Measurements from ENCODE around the gene REXO1. TPM values are rescaled to one million over a fixed set of nuclear protein-coding genes. Genes with fewer than 3 reads are reported as not detected.
A peak's percentile ranks its signal among the peaks of the same experiment; 100 is the strongest.

The REXO1 gene
- total and polyA plus RNA-seq, 9 of the 15 experiments (the other 6 are each of a cell fraction or from before 2014, with no cell fraction given), result 0.04 to 63.3 (median 15.8) TPM

DNA sequence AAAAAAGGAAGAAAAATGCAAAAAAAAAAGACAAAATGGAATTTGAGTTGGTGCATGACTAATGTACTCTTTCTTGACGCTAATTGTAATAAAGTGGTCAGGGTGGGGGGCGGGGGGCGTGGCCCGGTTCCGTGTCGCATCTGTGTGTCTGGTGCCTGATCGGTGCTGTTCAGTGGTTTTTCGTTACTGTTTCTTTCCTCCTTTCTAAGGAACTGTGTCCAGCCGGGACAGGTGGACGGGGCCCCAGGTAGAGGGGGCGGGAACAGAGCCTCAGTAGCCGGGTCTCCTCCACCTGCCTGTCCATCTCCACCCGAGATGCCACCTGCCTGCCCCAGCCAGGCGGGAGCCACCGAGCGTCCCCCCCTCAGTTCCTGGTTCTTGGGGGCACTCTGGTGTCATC is 68.7 kb downstream of the REXO1 start:
- Histone ChIP-seq H3K4me2 (ENCODE audit: insufficient read depth, low read length) (no peak overlapping the region), H2AFZ (ENCODE audit: low read depth, low read length) (no peak overlapping the region), H3K9ac (ENCODE audit: insufficient read depth in 1 of 2, low read depth in 2 of 2, low read length in 2 of 2) (no peak overlapping the region), H3K27ac (ENCODE audit: extremely low read depth, low read depth, low read length) (no peak overlapping the region), H3K4me3 (no peak overlapping the region), H3K9me3 (replicated peaks; ENCODE audit: control insufficient read depth, insufficient read depth, low read depth, low read length) (peaks cover 2% of the 10 kb centered on the region), H3K79me2 (ENCODE audit: control insufficient read depth, insufficient read depth, low read length) (no peaks in the 10 kb centered on the region), H3K27me3 (ENCODE audit: control insufficient read depth in 2 of 2, insufficient read depth in 2 of 2, low read length in 2 of 2) (peaks cover 0 to 17% of the 10 kb centered on the region in 2 experiments; a peak in 2 of 5 replicates), H3K4me1 (replicated peaks in 1 of 2; ENCODE audit: control insufficient read depth in 2 of 2, insufficient read depth in 2 of 2, low read length in 2 of 2) (peaks cover 0 to 30% of the 10 kb centered on the region in 2 experiments; a peak in 3 of 5 replicates), H4K20me1 (replicated peaks; ENCODE audit: control insufficient read depth, insufficient read depth, low read length) (no peaks in the 10 kb centered on the region), H3K9me1 (ENCODE audit: control insufficient read depth, insufficient read depth, low read length) (no peaks in the 10 kb centered on the region), H3K36me3 (ENCODE audit: control insufficient read depth, insufficient read depth, low read length) (no peaks in the 10 kb centered on the region)
- intact Hi-C loops (cut with micrococcal nuclease) (no loop called here), in situ Hi-C loops (cut with MboI) (no loop called here)
- TF ChIP-seq ZNF79 (CRISPR knock-in tag; IDR thresholded peaks at IDR 0.05; ENCODE audit: low read depth), result no peak
- 0 out of 2 replicates have a peak, but pooled peaks have one; percentile 5 for TF ChIP-seq EGR1 (conservative IDR thresholded peaks at IDR 0.05)
- ChIA-PET CTCF (ENCODE audit: low intra/inter-chr PET ratio) (no interaction called here), POLR2A (no interaction called here)
- 16% methylated on average over 11 of the region's 16 CpGs for WGBS (ENCODE audit: insufficient coverage, low coverage, missing lambda C conversion rate)
- DNase-seq (ENCODE audit: extremely low read depth in 1 of 4, low spot score in 3 of 4) (no peak), FAIRE-seq (no peak), ATAC-seq (no peak)
- BruUV-seq (replicated peaks), result no TSS peak

GRCh38 chr19:1777149-1777548 is 71.1 kb downstream of the REXO1 start:
- H3K4me2 ChIP-seq (ENCODE audit: insufficient read depth, low read length), result no peak overlapping the region
- TF ChIP-seq SMARCC2 (IDR thresholded peaks at IDR 0.05; ENCODE audit: low read depth) (no peak), ZNF76 (CRISPR knock-in tag; IDR thresholded peaks at IDR 0.05; ENCODE audit: borderline replicate concordance) (no peak), MTF1 (CRISPR knock-in tag; IDR thresholded peaks at IDR 0.05; ENCODE audit: borderline replicate concordance) (no peak), PHF8 (IDR thresholded peaks at IDR 0.05; ENCODE audit: borderline replicate concordance, low read length) (no peak), BCOR (IDR thresholded peaks at IDR 0.05) (no peak), BRD9 (IDR thresholded peaks at IDR 0.05; ENCODE audit: low read depth, partially characterized antibody) (no peak), ZNF121 (CRISPR knock-in tag; conservative IDR thresholded peaks at IDR 0.05) (no peak), MYBL2 (IDR thresholded peaks at IDR 0.05; ENCODE audit: low read depth) (no peak), MYBL2 (CRISPR knock-in tag; IDR thresholded peaks at IDR 0.05; ENCODE audit: borderline replicate concordance) (no peak), ZNF23 (CRISPR knock-in tag; IDR thresholded peaks at IDR 0.05) (no peak), DIDO1 (tag; IDR thresholded peaks at IDR 0.05; ENCODE audit: low read depth) (no peak), NR2C2 (CRISPR knock-in tag; IDR thresholded peaks at IDR 0.05) (no peak), NR2C2 (tag; IDR thresholded peaks at IDR 0.05) (no peak), PTBP1 (IDR thresholded peaks at IDR 0.05; ENCODE audit: low read depth, low read length) (no peak), FOXA1 (IDR thresholded peaks at IDR 0.05; ENCODE audit: borderline replicate concordance) (no peak), MYNN (IDR thresholded peaks at IDR 0.05) (no peak), MYNN (CRISPR knock-in tag; IDR thresholded peaks at IDR 0.05) (no peak), HEY1 (CRISPR knock-in tag; IDR thresholded peaks at IDR 0.05; ENCODE audit: borderline replicate concordance) (no peak), ZNF124 (CRISPR knock-in tag; IDR thresholded peaks at IDR 0.05) (no peak)

More at GRCh38 chr19:1777149-1777548, 71.1 kb downstream of the REXO1 start:
- ATAC-seq (no peak), FAIRE-seq (no peak), DNase-seq (ENCODE audit: extremely low read depth in 1 of 4, low spot score in 3 of 4) (no peak)
- no TSS peak for BruUV-seq (replicated peaks)
- Histone ChIP-seq H3K79me2 (ENCODE audit: control insufficient read depth, insufficient read depth, low read length) (no peaks in the 10 kb centered on the region), H2AFZ (ENCODE audit: low read depth, low read length) (no peak overlapping the region), H4K20me1 (replicated peaks; ENCODE audit: control insufficient read depth, insufficient read depth, low read length) (no peaks in the 10 kb centered on the region), H3K27me3 (ENCODE audit: control insufficient read depth in 2 of 2, insufficient read depth in 2 of 2, low read length in 2 of 2) (peaks cover 0 to 19% of the 10 kb centered on the region in 2 experiments; a peak in 1 of 5 replicates), H3K4me3 (no peak overlapping the region), H3K9me1 (ENCODE audit: control insufficient read depth, insufficient read depth, low read length) (no peaks in the 10 kb centered on the region), H3K36me3 (ENCODE audit: control insufficient read depth, insufficient read depth, low read length) (no peaks in the 10 kb centered on the region), H3K4me1 (replicated peaks in 1 of 2; ENCODE audit: control insufficient read depth in 2 of 2, insufficient read depth in 2 of 2, low read length in 2 of 2) (peaks cover 0 to 26% of the 10 kb centered on the region in 2 experiments; a peak in 3 of 5 replicates), H3K9ac (ENCODE audit: insufficient read depth in 1 of 2, low read depth in 2 of 2, low read length in 2 of 2) (no peak overlapping the region), H3K27ac (ENCODE audit: extremely low read depth, low read depth, low read length) (no peak overlapping the region), H3K9me3 (replicated peaks; ENCODE audit: control insufficient read depth, insufficient read depth, low read depth, low read length) (peaks cover 2% of the 10 kb centered on the region)
- CTCF ChIA-PET (ENCODE audit: low intra/inter-chr PET ratio), result no interaction called here
- POLR2A ChIA-PET, result interaction anchor here (0.7 kb wide), 1 partner anchor 103 kb away, joined by 3 read pairs; no protein-coding TSS in a partner anchor
- intact Hi-C loops (cut with micrococcal nuclease) (no loop called here), in situ Hi-C loops (cut with MboI) (no loop called here)
- WGBS (ENCODE audit: insufficient coverage, low coverage, missing lambda C conversion rate), result 18% methylated on average over 10 of the region's 10 CpGs

Data from K562 (cell line).